GM21360 (cell line): Measurements from ENCODE around the gene GPNMB.
"Not testable (repeated sequence)": the region's sequence is repeated elsewhere in the genome, so short reads cannot be mapped to it uniquely, and the experiment has no call there.

Experiments
- ATAC-seq: cut with Tn5 transposase; IDR thresholded peaks from one replicate; pipeline ENCODE4 v1.9.1; 2021; ENCODE audit warnings: mild to moderate bottlenecking, moderate library complexity; ENCODE audit not compliant: unreplicated experiment

GPNMB gene

DNA sequence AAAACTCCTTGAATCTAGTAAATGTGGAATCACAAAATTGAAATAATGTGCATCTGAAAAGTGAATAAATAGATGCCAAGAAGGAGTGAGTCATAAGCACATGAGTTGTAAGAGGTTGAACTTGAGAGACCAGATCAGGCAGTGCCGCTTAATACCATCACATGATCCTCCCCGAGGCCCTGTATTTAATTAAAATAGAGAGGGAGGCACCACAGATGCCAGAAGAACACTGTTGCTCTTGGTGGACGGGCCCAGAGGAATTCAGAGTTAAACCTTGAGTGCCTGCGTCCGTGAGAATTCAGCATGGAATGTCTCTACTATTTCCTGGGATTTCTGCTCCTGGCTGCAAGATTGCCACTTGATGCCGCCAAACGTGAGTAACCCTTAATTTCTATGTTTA is at the start of gene GPNMB:
Gene GPNMB (plus strand): TSS at position 221 of the 400 bp plus-strand sequence. CDS start 83 bp downstream, at position 304.
- no peak for ATAC-seq

DNA sequence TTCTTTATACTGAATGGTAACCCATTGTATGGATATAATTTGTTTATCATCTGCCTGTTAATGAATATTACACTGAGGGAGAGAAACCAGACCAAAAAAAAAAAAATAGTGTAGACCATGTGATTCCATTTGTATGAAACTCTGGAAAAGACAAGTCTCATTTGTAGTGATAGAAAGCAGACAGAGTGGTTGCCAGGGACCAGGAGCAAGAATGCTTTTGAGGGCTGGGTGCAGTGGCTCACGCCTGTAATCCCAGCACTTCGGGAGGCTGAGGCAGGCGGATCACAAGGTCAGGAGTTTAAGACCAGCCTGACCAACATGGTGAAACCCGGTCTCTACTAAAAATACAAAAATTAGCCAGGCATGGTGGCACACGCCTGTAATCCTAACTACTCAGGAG is 48.8 kb upstream of the GPNMB start:
- not testable (repeated sequence) for ATAC-seq

DNA sequence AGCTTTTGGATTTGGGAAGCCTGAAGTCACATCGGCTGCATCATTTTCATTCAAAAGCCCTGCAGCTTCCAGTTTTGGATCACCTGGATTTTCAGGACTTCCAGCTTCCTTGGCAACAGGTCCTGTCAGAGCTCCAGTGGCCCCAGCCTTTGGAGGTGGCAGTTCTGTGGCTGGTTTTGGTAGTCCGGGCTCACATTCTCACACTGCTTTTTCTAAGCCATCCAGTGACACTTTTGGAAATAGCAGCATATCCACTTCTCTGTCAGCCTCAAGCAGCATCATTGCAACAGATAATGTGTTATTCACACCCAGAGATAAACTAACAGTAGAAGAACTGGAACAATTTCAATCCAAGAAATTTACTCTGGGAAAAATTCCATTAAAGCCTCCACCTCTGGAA is 46.2 kb upstream of the GPNMB start:
- ATAC-seq, result no peak

GRCh38 chr7:23204241-23204640 is 42.3 kb upstream of the GPNMB start:
- ATAC-seq, result no peak

DNA sequence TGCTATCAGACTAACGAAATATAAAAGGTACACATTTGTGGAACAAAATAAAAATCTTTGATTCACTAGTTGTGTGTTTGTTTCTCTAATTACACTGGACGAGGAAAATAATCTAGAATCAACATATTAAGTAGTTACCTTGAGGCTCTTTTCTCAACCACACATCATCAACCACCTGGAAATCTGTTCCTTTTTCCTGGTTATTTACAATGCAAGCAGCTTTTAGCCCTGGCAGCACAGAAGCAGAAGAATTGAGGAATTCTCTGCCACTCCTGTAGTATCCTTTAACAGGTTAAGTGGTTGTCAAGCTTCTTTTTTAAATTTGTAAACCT is 41.0 kb upstream of the GPNMB start:
- no peak for ATAC-seq

- ATAC-seq, result no peak
Observed at GRCh38 chr7:23205909-23206767, 40.4 kb upstream of the GPNMB start.

GRCh38 chr7:23207021-23207420 is 39.6 kb upstream of the GPNMB start:
- no peak for ATAC-seq

DNA sequence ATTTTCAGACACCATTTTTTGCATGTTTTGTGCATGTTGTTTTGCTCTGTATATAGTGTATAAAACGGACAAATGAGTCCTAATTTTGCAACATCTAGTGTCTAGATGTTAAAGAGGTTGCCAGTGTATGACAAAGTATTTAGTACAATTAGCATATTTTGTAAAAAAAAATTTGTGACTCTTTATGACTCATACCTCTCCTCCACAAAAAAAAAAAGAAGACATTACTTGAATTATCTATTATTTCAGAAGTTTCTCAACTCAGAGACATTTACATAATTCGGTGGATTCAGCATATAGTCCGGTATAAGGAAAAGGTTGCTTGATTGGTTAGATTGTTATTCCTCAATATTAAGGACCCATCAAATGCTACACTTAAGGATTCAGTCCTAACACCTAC is 38.7 kb upstream of the GPNMB start:
- no peak for ATAC-seq

DNA sequence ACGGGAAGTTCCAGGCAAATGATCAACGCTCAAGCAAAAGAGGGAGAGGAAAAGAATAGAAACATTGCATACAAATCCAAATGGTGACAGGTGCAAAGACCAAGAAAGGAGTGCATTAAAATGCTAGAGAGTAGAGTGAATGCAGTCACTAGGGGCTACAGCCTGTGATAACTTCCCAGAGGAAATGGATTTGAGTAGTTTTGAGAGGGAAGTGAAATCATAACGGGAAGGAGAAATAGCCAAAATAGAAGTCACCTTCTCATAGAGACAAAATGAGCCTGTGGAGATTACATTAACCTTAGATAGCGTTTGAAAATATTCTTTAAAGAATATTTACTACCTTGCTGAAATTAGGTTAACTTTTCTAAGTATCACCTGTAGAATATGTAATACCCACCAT is 38.3 kb upstream of the GPNMB start:
- ATAC-seq, result no peak

- ATAC-seq, result no peak
Observed at GRCh38 chr7:23210506-23210905, 36.1 kb upstream of the GPNMB start.

- ATAC-seq, result no peak
Observed at GRCh38 chr7:23211589-23211988, 35.0 kb upstream of the GPNMB start.

- no peak for ATAC-seq
Observed at GRCh38 chr7:23212395-23212794, 34.2 kb upstream of the GPNMB start.

DNA sequence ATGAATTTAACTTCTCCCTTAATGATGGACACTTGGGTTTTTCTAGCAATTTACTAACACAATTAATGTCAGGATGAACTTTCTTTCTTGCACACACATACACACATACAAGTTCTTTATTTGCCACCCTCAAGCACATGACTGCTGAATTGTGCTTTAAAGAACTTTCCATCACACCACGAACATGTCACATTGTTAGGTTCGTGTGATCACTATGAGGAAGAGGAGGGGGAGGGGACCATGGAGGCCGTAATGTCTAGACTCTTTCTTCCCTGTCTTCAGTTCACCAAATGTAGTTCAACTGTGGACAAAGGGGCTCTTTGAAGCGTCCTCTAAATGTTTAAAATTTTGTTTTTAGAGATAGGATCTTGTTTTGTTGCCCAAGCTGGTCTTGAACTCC is 33.7 kb upstream of the GPNMB start:
- ATAC-seq, result no peak

- no peak for ATAC-seq
Observed at GRCh38 chr7:23213755-23214154, 32.8 kb upstream of the GPNMB start.

DNA sequence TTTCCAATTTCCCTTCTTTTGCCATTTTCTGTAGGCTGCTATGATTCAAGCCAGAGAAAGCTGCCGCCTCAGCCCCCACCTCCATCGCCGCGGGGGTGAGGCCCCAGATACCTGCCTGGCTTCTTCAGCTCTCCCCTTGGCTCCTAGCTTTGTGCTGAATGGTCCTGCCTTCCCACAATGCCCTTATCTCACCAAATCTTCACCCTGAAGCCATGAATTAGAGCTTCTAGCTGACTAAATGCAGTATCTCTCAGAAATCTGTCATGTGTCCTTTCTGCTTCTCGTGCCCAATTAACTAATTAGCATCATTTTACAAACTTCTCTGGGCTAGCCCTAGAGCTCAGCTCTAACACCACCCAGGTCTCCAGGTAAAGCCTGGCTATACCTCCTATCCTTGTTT is 32.2 kb upstream of the GPNMB start:
- no peak for ATAC-seq

DNA sequence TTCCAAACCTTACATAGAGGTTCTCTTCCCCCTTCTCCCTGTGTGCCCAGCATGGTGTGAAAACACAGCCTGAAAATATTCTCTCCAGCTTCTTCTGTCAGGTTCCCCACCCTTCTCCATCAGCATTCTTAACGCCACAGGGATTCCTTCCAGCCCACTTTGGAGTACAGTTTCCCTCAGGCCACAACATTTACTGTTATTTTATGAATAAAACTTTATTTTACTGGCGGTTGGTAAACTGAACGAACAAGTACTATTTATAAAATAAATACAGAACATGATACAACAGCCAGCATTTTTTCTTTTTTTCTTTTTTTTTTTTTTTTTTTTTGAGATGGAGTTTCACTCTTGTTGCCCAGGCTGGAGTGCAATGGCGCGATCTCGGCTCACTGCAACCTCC is 31.6 kb upstream of the GPNMB start:
- ATAC-seq, result no peak

GRCh38 chr7:23216021-23216420 is 30.6 kb upstream of the GPNMB start:
- no peak for ATAC-seq

DNA sequence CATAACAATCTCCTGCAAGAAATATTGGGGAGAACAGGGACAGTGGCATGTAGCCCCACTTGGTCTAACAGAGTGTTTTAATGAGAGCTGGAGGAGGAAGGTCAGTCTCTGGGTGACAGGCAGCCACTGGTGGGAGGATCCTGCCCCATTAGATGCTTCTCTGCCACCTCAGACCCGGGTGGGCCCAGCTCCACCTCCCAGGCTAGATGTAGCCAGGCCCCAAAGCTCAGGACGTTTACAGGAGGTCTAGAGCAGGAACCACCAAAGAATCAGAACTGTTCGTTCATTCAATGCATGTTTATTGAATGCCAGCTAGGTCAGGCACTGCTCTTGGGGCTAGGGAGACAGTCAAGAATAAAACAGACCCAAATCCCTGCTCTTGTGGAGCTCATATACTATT is 28.4 kb upstream of the GPNMB start:
- no peak for ATAC-seq

DNA sequence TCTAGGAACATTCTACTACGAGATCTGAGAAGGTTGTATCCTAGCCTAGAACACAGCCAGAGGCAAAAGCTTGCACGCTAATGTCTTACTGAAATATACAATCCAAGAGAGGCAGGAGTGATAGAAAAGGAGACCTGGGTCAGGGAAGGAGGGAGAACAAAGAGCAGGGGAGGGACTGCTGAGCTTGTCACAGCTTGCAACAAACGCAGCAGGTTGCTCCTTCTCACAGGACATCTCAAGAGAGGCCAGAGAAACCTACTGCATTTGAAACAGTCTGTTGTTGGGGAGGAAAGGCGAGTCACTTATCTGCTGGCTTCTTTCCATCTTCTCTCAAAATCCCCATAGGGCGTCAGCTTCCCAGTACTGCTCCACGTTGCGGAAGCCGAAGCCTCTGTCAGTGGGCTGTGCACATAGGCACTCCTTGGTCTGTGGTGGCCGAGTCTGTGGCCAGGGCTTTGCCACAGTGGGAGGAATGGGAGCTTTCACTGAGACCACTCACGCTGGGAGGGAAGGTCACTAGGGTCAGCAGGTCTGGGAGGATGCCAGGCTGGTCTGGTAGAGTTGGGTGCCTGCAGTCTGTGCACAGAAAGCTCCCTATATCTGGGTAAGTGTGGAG is 25.8 kb upstream of the GPNMB start:
- ATAC-seq, result no peak

DNA sequence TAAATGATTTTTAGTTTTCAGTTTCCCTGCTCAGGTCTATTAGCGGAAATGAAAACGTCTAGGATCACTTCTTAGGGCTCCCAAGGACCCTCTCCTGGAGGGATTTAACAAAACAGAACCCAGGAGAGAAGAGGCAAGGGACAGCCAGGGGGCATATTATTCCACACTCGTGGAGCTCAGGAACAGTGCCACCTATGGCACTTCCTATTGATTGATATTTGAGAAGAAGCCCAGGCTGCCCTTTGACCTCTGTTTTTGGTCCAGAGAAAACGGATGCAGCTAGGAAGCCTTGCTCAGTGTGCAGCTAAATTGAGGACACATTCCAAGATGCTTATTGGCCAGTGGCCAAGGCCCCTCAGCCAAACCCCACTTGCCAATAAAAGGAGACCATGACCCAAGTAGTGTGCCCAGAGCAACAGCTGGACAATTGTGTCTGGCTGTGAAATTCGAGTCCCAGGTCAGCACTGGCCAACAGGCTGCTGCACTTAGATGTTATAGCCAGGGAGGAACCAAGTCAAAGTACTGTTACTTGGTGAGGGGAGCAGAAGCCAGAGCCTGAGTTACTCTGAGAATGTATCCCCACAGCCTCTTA is 24.0 kb upstream of the GPNMB start:
- ATAC-seq, result no peak

DNA sequence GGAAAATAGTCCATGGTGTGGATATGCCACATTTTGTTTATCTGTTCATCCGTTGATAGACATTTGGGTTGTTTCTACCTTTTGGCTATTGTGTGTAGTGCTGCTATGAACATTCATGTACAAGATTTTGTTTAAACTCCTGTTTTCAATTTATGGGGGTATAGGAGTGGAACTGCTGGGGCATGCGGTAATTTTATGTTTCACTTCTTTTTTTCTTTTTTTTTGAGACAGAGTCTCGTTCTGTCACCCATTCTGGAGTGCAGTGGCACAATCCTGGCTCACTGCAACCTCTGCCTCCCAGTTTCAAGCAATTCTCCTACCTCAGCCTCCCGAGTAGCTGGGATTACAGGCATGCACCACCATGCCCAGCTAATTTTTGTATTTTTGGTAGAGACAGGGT is 22.2 kb upstream of the GPNMB start:
- not testable (repeated sequence) for ATAC-seq

DNA sequence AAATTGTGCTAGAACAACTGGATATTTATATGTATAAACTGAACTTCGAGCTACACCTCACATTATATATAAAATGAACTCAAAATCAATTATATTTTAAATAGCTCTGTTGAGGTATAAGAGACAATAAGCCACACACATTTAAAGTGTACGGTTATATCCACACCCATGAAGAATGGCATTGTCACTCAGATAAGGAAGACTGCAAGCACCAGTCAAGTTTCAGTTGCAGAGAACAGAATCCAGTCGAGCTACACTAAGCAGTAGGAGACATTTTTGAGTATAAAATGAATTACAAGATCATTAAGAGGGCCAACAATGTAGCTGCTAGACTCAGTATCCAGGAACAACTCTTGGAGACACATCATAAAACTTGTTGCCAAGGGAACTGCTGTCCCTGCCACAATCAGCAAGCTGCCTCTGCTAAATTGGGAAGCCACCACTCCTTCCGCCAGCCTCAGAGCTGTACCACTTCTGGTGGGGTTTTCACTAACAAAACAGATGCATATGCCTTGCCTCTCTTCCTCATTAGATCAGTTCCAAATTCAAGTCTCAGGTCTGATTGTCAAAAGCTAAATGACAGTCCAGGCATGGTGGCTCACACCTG is 19.6 kb upstream of the GPNMB start:
- no peak for ATAC-seq
